AG04449 (cell line): ENCODE measurements around the gene RPL28.

Experiments used
- CTCF ChIA-PET: fragments of 350-600 bp; formaldehyde crosslinking; extraction: SDS; loops from one replicate; lab custom pipeline; 2021; ENCODE audit warnings: antibody characterized with exemption; lab: Yijun Ruan, JAX
- POLR2A ChIA-PET: fragments of 400-600, 350-600 bp; formaldehyde crosslinking; extraction: SDS; loops from one replicate; lab custom pipeline; 2020; ENCODE audit warnings: antibody characterized with exemption, inconsistent platforms; lab: Yijun Ruan, JAX
- DNase-seq: peaks from one replicate; pipeline ENCODE4 v3.0.0-alpha.2; 2010; ENCODE audit warnings: low read depth, low spot score
- H3K4me3 ChIP-seq: 2 replicates; pipeline ENCODE4 v1.5.1; 2011; ENCODE audit warnings: low read depth, mild to moderate bottlenecking, control low read depth, low read length
- CTCF ChIP-seq: IDR thresholded peaks from one replicate; pipeline ENCODE4 v1.5.1; 2011; ENCODE audit warnings: mild to moderate bottlenecking, moderate library complexity, low read length, control low read depth, inconsistent platforms; ENCODE audit not compliant: insufficient read depth; ENCODE audit errors: missing control alignments

The RPL28 gene

GRCh38 chr19:55358493-55358892 is 27.2 kb upstream of the RPL28 start:
- TF ChIP-seq CTCF, result no peak
- no peak overlapping the region for H3K4me3 ChIP-seq
- ChIA-PET POLR2A (interaction anchor here (1.6 kb wide), 1 partner anchor 12 kb away, joined by 3 read pairs; the partner anchor contains the start of gene IL11), CTCF (interaction anchor here (0.6 kb wide), 1 partner anchor 56 kb away, joined by 3 read pairs; no protein-coding TSS in a partner anchor)
- no peak for DNase-seq

- H3K4me3 ChIP-seq, result no peak overlapping the region
- DNase-seq, result no peak
- no peak for TF ChIP-seq CTCF
- ChIA-PET POLR2A (interaction anchor here (0.8 to 1.6 kb wide), 2 partner anchors 11 to 20 kb away, joined by 3 read pairs; partner anchors contain the start of genes IL11 and KMT5C), CTCF (interaction anchor here (0.6 kb wide), 1 partner anchor 57 kb away, joined by 3 read pairs; no protein-coding TSS in a partner anchor)
These were observed 26.5 kb upstream of the RPL28 start for GRCh38 chr19:55358943-55359908.

- POLR2A ChIA-PET, result no interaction called here
- no peak for DNase-seq
- CTCF ChIA-PET, result interaction anchor here (1.1 kb wide), 2 partner anchors 58 to 59 kb away, joined by 4 read pairs; no protein-coding TSS in a partner anchor
- no peak for TF ChIP-seq CTCF
- H3K4me3 ChIP-seq, result no peak overlapping the region
These were observed 24.8 kb upstream of the RPL28 start for GRCh38 chr19:55360902-55361301.

GRCh38 chr19:55362174-55362989 is 23.4 kb upstream of the RPL28 start:
- CTCF ChIA-PET, result interaction anchor here (1.1 kb wide), 1 partner anchor 56 kb away, joined by 4 read pairs; no protein-coding TSS in a partner anchor
- POLR2A ChIA-PET, result interaction anchor here (0.6 to 1.9 kb wide), 3 partner anchors 10 to 23 kb away, joined by 3 to 7 read pairs (median 5); no protein-coding TSS in a partner anchor
- TF ChIP-seq CTCF, result no peak
- no peak overlapping the region for H3K4me3 ChIP-seq
- DNase-seq, result no peak

GRCh38 chr19:55362990-55363716 is 22.6 kb upstream of the RPL28 start, which contains the start of gene GARIN5B:
Gene GARIN5B (minus strand): TSS chr19:55363260. CDS start chr19:55363066, 194 bp downstream.
- ChIA-PET POLR2A (interaction anchor here (1.6 to 1.9 kb wide), 2 partner anchors 10 to 24 kb away, joined by 5 to 7 read pairs; no protein-coding TSS in a partner anchor), CTCF (no interaction called here)
- no peak within 1 kb of the TSS for H3K4me3 ChIP-seq
- DNase-seq, result no peak
- TF ChIP-seq CTCF, result no peak
